COR-L47 (cell line): ENCODE measurements around the gene BSDC1.
"Not testable (repeated sequence)": the region's sequence is repeated elsewhere in the genome, so short reads cannot be mapped to it uniquely, and the experiment has no call there.

Source experiments
- DNase-seq: peaks from one replicate; lab custom pipeline; 2025; lab: John Stamatoyannopoulos, UW

BSDC1 gene, protein sequence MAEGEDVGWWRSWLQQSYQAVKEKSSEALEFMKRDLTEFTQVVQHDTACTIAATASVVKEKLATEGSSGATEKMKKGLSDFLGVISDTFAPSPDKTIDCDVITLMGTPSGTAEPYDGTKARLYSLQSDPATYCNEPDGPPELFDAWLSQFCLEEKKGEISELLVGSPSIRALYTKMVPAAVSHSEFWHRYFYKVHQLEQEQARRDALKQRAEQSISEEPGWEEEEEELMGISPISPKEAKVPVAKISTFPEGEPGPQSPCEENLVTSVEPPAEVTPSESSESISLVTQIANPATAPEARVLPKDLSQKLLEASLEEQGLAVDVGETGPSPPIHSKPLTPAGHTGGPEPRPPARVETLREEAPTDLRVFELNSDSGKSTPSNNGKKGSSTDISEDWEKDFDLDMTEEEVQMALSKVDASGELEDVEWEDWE

DNA sequence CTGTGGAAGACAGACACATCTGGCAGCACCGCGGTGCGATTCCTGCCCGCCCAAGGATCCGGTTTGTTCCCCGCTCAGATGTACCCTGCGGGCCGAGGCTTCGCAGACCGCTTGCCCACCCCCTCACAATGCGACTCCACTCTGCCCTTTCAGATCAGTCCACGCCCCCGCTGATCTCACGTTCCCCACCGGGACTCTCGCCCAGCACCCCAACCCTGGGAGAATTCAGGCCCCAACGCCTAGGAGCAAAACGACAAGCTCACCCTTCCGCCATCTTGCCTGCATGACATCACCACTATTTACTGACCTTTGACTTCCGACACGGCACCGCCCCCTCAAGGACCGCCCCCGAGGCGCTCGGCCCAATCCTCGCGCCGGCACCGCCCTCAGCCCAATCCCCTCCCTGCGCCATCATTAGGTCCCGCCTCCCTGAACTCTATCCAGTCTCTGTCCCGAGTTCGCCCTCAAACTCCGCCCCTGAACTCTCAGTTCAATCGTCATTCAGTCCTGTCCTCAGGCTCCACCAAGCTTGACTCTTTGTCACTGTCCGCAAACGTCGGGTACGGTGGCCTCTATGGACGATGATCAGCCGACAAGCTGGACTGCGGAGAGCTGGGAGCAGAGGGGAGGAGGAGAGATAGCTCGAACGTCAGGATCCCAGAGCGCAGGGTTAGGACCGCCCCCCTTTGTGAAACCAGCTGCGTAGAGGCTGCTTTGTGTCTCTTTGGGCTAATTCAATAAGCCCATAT is at the start of gene BSDC1:
TSS of gene BSDC1 (minus strand) at position 301 of the 749 bp plus-strand sequence. CDS start at position 274, 27 bp downstream.
- peak; percentile 97 for DNase-seq

DNA sequence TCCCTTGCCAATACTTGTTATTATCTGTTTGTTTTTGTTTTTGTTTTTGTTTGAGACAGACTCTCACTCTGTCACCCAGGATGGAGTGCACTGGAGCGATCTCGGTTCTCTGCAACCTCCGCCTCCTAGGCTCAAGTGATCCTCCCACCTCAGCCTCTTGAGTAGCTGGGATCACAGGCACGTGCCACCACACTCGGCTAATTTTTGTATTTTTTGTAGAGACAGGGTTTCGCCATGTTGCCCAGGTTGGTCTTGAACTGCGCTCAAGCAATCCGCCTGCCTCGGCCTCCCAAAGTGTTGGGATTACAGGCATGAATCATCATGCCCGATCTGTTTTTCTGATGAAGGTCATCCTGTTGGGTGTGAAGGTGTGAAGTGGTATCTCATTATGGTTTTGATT is 47.2 kb upstream of the BSDC1 start:
- DNase-seq = not testable (repeated sequence)

DNA sequence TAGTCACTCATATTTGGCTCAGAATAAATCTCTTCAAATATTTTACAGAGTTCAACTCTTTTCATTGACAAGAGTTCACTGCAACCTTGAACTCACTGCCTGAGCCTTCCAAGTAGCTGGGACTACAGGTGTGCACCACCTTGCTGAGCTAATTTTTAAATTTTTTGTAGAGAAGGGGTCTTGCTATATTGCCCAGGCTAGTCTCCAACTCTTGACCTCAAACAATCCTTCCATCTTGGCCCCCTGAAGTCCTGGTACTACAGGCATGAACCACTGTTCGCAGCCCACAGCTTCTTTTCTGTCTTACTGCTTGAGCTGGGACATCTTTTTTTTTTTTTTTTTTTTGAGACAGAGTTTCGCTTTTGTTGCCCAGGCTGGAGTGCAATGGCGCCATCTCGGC is 44.5 kb upstream of the BSDC1 start:
- not testable (repeated sequence) for DNase-seq

DNA sequence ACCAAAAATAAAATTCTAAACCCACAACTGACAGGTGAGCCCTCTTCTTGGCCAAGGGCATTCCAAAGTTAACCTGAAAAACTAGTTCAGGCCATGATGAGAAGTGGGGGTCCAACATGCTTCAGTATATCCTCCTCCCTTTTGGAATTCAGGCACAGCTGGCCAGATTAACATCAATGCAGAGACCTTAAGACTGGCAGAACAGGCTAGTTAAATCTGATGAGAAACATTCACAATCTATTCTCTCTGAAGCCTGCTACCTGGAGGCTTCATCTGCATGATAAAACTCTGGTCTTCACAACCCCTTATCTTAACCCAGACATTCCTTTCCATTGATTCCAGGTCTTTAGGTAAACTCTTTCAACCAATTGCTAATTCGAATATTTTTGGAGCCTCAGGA is 43.9 kb upstream of the BSDC1 start:
- DNase-seq = no peak

DNA sequence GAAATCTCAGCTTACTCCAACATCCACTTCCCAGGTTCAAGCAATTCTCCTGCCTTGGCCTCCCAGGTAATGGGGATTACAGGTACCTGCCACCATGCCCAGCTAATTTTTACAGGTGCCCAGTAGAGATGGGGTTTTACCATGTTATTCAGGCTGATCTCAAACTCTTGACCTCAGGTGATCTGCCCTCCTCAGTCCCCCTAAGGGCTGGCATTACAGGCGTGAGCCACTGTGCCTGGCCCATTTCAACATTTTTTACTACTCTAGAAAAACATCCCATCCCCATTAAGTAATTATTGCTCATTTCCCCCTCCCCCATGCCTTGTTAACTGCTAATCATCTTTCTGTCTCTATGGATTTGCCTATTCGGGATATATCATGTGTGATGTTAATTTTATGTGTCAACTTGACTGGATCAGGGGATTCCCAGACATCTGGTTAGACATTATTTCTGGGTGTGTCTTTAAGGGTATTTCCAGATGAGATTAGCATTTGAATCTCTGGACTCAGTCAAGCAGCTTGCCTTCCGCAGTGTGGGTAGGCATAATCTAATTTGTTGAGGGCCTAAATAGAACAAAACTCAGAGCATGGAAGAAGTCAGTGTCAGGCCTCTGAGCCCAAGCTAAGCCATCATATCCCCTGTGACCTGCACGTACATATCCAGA is 37.6 kb upstream of the BSDC1 start:
- DNase-seq = no peak

DNA sequence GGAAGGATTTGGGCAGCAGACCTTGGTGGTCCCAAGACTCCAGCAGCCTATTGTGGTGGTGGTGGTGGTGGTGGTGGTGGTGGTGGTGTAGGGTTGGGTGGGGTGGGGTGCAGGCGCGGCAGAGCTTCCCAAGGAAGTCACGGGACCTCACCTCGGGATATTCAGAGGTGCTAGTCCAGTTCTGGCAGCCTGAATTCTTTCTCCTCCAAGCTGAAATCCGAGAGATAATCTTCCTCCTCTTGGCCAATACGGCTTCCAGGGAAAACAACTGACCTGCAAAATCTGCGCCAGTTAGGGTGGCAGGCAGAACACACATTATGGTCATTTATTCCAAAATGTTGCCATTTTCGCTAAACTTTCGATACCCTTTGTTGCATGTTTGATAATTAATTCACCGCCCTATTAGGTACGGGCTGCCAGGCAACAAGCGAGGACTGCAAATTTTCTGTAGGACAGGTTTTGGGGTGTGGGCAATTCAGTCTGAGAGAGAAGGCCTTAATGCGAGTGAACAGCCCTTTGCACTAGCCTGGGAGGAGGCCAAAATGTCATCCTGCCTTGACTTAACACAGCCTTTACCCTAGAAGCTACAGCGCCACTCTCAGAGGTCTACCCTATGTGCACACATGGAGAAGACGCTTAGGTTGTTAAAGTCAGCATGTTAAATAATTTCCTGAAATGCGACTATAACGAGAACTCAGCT is 33.2 kb upstream of the BSDC1 start:
- no peak for DNase-seq

DNA sequence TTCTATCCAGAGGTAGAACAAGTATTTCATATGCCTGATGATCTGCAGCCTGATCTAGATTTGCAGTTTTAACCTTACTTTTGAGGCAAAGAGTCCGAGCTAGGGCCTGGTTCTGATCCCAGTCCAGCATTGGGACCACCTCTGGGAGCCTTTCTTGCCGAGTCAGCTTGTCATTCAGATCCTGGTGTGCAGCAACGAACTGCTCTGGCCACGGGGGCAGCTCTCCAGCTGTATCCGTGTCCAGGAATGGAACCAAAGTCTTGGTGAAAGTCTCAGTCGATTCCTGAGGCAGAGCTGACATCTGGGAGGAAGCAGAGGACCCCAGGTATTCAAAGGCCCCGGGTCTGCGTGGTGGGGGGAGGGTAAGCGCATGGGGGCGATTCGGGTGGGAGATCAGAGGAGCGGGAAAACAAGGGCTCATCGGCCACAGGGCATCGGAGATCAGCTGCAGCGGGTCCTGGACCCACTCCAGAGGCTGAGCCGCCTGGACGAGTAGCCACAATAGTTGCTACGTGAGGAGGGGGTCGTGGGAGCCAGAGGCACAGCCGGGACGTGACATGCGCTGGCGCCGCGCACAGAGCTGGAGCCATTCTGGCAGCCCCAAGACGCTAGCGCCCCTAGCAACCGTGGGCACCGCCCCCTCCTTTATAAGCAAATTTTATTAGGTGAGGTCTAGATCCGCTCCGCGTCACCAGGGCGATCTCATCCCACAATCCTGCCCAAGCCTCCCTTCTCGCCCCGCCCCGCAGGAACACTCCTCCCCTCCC is 32.4 kb upstream of the BSDC1 start:
- DNase-seq = no peak

DNA sequence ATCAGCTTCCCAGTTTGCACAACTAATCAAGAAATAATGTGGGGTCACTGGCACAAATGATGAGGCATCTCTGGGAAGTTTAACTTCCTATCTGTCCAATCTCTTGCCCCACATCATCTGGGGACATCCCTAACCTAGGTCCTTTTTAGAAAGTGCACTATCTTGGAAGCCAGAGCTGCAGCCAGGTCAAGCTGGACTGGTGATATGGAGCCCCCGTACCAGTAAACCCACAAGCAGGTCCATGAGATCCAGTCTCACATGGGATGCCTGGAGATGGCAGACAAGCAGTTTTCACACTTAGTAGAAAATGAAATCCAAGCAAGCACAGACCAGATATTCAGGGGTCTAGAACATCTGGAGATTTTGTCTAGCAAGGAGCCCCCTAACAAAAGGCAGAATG is 27.5 kb upstream of the BSDC1 start:
- no peak for DNase-seq

DNA sequence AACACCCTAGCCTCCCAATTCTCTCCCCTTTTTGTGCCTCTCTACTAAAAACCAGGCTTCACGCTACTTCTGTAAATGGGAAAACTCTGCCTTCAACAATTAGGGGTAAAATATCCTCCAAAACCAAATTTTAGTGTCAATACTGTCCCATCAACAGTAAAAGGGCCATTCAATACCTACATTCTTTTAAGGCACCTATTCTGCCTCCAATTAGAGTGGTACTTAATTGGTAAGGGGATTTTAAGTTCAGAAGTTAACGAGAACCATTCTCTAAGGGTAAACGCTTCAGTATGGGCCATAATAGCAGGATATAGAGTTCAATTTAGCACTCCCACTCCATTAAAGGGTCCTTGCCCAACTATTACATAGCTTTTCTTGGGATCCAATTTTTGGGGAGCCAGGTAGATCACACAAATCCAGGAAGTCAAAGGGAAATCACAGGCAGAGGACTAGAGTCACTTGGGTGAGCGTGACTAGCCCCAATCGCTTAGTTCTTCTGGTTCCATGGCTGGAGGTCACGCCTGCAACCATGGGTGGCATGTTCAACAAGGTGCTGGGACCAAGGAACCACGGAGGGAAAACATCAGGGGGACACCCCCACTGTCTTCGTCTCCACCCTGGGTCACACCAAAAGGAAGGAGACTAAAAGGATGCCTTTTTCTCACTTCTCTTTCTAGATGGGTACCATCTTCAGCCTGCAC is 20.1 kb upstream of the BSDC1 start:
- no peak for DNase-seq

DNA sequence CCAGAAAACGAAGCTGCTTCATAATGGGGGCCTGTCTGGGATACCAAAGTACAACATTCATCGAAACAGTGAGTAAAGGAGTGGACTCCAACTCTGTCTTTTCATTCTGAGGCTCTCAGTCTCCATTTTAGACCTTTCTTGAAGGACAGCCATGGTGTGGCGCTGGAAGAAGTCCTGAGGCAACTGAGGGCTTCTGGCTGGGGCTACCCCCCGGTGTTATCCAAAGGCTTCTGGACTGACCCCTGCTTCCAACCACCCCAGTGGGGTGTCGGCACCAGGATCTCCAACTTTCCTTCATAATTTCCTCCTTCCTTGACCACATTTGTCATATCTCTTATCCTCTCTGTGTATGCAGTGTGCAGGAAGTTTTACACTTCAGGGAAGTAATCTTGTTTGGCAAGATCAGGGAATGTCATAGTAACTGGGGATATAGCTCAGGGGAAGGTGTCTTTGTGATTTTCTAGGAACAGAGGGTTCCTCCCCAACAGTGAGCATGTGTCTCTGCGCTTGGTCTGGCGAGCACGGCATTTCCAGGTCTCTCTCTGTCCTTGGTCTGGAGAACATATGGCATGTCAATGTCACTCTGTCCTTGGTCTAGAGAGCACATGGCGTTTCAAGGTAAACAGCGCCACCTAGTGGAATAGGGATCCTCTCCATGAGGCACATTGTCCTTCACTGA is 19.4 kb upstream of the BSDC1 start:
- peak; percentile 57 for DNase-seq

DNA sequence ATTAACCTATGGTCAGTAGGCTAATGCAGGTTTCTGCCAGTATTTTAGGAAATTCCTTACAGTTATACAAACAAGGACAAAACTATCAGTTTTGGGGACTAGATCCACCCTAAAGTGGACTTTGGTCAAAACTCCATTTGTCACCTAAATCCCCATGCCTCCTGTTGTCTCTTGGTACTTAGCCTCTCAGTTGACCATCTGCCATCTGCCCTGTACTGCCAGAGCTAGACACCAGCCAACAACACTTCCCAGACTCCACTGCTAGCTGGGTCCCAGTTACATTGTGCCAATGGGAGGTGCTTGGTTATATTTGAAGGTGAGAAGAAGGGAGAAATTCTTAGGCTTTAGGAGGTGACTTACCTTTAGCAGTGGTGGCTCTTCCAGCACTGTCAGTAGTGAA is 17.0 kb upstream of the BSDC1 start:
- no peak for DNase-seq

DNA sequence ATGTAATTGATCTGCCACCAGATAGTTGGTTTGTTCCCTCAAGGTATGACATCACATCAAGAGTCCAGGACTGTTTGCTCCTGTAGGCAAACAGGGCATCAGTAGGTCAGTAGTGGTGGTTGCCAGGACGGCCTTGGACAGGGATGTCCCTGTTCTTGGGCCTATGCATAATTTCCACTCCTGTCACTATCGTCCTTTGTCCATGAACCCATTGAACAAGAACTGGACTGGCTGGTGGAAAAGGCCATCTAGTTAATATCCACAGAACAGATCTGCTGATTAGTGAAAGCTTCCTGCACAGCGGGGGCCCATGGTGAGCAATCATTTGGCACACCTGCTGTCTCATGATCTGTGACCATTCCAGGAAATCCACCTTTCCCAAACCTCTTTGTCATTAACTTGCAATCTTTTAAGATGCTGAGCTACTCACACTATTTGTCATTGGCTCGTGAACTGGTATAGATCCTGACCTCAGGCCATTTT is 12.4 kb upstream of the BSDC1 start:
- DNase-seq = no peak

DNA sequence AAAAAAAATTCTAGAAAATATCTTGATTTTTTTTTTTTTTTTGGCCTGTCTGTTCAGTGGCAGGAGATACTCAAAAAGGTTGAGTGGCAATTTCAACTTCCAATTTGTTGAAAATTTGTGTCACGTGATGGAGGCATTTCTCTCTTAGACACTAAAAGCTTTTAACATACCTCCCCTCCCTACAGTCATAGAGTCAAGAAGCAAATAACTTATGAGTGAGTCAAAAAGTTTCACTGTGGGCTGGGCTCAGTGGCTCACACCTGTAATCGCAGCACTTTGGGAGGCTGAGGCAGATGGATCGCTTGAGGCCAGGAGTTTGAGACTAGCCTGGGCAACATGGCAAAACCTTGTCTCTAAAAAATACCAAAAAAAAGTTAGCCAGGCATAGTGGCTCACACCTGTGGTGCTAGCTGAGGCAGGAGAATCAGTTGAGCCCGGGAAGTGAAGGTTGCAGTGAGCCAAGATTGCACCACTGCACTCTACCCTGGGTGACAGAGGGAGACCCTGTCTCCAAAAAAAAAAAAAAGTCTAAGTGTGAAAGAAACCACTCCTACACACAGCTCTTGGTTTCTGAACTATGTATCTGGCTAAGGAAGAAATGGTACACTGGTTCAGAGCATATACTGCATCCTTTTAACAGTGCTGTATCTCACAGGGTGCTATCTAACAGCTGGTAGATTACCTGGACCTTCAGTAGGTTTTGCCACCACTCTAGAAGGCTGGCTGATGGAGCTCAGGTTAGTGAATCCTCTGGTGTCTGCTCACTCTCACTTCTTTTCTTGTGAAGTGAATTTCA is 11.6 kb upstream of the BSDC1 start:
- DNase-seq = no peak

DNA sequence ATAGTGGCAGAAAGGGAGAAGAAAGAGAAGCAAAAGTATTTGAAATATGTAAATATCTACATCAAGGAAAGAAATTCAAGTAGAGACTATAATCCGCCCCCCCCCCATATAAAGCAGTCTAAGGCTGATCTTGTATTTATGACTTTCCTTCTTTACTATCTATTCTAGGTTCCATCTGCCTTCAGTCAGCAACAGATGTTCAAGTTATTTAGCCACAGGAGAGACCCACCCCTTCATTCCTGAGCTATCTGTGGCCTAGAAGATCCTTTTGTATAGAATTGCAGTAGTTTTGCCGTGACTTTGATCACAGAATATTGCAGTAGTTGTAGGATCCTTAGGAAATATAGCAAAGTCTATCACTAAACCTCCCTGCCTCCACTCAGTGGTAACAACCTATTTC is 10.7 kb upstream of the BSDC1 start:
- no peak for DNase-seq

DNA sequence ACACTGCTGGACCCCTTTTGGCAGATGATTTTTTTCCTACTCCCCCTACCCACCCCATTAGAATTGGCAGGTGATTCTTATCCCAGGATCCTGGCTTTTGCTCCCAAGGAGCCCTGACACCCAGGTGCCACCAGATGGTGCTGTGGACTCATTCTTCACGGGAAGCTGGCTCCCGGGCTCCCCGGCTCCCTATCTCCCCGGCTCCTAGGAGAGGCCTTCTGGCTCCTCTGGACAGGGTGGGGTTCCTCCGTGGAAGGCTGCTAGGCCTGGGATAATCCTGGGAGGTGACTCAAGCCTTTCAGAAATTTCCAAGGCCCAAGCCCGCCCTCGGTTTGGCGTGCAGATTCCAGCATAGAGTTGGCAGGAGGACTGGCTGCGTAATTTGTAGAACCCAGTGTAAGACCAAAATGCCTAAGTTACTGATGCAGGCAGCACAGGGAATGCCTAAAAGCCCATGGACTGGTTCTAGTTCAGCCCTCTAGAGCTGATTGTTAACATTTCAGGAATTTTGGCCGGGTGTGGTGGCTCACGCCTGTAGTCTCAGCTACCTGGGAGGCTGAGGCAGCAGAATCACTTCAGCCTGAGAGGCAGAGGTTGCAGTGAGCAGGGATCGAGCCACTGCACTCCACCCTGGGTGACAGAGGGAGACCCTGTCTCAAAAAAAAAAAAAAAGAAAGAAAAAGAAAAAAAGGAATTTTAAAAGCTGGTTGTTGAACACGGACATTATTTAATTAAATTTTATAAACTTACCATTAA is 6.8 kb upstream of the BSDC1 start:
- peak; percentile 70 for DNase-seq

DNA sequence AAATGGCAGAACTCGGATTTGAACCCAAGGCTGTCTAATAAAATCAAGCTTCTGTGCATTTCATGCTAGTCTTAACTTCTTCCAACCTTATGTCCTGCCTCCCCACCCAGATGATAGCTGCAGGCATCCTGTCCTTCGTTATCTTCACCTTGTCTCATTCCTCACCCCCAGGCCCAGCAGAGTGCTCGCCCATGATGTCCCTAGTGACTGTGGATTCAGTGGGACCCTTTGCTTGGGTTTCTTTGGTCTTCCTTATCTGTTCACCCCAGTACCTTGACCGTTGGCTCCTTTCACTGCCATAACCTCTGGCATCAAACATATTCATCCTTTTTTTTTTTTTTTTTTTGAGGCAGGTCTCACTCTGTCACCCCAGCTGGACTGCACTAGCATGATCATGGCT is 5.6 kb upstream of the BSDC1 start:
- DNase-seq = no peak

DNA sequence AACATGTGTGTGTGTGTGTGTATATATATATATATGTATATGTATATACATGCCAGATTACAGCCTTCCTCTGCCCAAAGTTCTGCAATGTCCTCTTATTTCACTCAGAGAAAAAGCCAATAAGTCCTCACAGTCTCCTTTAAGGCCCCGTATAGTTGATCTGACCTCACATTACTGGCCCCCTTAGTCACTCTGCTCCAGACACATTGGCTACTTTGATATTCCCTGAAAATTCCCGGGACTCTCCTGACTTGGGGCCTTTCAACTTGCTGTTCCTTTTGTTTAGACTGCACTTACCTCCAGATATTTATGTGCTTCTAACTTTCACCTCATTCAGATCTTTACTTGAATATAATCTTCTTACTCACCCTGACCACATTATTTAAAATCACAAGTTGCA is 4.2 kb upstream of the BSDC1 start:
- no peak for DNase-seq

DNA sequence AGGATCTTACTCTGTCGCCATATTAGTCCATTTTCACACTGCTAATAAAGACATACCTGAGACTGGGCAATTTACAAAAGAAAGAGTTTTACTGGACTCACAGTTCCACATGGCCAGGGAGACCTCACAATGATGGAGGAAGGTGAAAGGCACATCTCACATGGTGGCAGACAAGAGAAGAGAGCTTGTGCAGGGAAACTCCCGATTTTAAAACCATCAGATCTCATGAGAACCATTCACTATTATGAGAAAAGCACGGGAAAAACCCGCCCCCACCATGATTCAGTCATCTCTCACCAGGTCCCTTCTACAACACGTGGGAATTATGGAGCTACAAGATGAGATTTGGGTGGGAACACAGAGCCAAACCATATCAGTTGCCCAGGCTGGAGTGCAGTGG is 2.3 kb upstream of the BSDC1 start:
- DNase-seq = not testable (repeated sequence)
